ENCODE measurements around the gene CDYL.

GRCh38 chr6:4736371-4736873 lies 39.8 kb upstream of the CDYL start:
- TF ChIP-seq CTCF (IDR thresholded peaks at IDR 0.05 in 4 of 5, conservative IDR thresholded peaks at IDR 0.05 in 1 of 5) (no peak), POLR2A (IDR thresholded peaks at IDR 0.05) (no peak)

Data from gastrocnemius medialis (tissue), 4 donors.